CD4-positive, alpha-beta T cell treated with Interleukin-2 at 100 ng/mL for 4 hours (primary cell): Measurements from ENCODE around the gene ENTPD1.
"Not testable (repeated sequence)": the region's sequence is repeated elsewhere in the genome, so short reads cannot be mapped to it uniquely, and the experiment has no call there.

Experiments used
- DNase-seq: peaks from one replicate; pipeline ENCODE4 v3.0.0-alpha.2; 2020; ENCODE audit warnings: low spot score

ENTPD1 gene

DNA sequence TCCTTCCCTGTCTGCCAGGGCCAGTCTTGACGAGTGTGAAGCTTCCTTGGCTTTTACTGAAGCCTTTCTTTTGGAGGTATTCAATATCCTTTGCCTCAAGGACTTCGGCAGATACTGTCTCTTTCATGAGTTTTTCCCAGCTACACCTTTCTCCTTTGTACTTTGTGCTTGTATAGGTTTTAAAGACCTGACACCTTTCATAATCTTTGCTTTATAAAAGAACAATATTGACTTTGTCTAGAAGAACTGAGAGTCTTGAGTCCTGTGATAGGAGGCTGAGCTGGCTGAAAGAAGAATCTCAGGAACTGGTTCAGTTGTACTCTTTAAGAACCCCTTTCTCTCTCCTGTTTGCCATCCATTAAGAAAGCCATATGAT, 110.5 kb downstream of the ENTPD1 start:
- DNase-seq: no peak

DNA sequence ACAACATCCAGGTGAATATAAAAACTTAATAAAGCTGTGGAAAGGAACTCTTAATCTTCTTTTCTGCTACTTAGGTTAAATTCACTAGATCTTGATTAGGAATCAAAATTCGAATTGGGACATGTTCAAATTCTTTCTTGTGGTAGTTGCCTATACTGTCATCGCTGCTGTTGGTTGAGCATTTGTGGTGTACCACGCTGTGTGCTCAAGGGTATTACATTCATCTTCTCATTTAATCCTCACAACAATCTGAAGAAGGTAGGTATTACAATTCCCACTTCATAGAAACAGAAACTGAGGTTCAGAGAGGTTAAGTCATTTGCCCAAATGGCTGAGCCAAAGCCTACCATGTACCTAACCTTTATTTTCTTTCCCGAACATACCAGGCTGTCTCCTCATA, 111.9 kb downstream of the ENTPD1 start:
- no peak for DNase-seq

DNA sequence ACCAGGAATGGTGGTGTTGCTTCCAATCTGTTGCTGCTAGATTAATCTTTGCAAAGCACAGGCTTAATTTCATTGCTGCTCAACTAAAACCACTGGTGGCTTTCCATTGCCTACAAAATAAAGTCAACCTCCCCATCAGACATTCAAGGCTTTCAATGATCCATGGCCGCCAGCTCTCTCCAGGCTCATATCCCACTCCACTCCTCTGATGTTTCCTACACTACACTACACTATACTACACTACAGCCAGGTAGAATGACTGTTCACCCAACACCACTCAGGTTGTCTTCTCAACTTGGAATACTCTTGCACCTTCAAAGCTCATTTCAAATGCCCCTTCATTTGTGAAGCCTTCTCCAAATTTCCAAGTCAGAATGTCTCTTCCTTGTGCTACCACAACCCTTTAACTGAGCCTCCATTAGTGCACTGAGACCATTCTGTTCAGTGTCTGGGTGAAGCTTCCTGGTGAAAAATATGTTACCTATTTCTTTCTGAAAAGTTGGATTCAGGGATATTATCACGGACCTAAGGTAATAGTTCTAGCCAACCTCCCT, 116.3 kb downstream of the ENTPD1 start:
- no peak for DNase-seq

DNA sequence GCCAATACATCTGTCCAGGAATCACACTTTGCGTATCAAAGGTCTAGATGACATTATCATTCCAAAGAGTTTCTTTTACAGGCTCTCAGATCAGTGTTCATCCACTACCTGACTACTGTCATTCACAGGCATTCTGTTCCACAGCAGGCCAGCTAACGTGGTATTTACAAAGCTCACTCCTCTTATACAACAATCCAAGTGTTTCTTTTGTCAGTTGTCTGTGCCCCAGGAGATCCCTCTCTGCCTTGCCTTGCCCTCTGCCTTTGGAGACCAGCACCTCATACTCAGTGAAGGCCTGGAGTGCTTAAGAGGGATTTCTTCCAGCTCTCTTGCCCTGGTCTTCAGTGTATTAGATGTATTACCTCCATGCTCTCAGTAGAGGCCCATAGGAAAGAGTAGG, 117.2 kb downstream of the ENTPD1 start:
- DNase-seq: no peak

DNA sequence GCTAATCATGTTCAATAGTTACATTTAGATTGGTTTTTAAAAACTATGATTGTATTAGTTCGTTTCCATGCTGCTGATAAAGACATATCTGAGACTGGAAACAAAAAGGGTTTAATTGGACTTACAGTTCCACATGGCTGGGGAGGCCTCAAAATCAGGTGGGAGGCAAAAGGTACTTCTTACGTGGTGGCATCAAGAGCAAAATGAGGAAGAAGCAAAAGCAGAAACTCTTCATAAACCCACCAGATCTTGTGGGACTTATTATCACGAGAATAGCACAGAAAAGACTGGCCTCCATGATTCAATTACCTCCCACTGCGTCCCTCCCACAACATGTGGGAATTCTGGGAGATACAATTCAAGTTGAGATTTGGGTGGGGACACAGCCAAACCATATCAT, 117.7 kb downstream of the ENTPD1 start:
- no peak for DNase-seq

DNA sequence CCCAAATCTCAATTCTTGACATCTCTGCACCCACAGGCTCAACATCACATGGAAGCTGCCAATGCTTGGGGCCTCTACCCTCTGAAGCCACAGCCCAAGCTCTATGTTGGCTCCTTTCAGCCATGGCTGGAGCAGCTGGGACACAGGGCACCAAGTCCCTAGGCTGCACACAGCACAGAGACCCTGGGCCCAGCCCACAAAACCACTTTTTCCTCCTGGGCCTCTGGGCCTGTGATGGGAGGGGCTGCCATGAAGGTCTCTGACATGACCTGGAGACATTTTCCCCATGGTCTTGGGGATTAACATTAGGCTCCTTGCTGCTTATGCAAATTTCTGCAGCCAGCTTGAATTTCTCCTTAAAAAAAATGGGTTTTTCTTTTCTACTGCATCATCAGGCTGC, 118.8 kb downstream of the ENTPD1 start:
- not testable (repeated sequence) for DNase-seq

DNA sequence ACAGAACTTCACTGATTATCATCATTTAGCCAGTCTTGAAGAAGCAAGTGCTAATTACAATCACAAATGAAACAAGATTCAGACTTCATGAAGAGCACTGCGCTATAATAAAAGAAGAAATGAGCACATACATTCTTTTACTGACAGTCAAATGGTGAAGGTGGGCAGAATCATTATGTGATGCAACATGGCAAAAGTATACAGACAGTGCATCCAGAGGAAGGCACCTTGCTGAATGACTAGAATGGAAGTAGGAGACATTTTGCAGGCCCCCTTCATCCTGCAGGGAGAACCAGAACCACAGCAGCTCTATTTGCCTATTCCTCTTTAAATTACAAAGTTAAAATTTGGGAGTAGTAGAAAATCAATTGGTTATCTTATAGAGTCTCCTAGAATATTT, 120.8 kb downstream of the ENTPD1 start:
- DNase-seq: no peak

DNA sequence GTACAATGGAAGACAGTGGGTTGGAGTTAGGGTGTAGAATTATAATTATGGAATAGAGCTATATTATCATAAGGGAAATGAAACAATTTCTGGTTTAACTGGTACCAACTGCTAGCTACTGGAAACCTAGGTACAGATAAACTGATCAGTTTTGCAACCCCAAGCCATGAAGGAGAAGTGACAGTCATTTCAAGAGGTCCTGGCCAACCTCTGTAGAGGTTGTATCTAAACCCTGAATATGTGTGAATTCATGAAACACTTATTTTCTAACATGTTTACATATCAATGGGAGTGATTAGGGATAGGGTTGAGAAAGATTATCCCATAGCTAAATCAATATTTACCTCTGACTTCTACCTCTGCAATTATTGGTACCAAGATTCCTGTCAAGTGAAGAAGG, 121.9 kb downstream of the ENTPD1 start:
- DNase-seq: no peak

DNA sequence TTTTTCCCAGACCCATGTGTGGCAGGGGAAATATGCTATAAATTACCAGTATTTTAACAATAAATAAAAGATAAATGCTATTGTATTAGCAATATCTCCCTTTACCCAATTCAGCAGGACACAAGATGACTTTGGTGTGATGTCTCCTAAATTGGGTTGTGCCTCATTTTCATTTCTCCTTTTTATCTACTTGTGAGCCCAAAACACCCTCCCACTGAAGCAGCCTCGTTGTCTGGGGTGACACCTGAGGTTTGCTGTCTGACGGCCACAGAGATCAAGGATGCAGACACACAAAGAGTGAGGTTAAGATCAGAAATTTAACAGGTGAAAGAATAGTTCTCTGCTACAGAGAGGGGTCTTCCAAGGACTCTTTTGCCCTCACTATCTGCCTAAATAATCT, 124.7 kb downstream of the ENTPD1 start:
- DNase-seq: no peak

DNA sequence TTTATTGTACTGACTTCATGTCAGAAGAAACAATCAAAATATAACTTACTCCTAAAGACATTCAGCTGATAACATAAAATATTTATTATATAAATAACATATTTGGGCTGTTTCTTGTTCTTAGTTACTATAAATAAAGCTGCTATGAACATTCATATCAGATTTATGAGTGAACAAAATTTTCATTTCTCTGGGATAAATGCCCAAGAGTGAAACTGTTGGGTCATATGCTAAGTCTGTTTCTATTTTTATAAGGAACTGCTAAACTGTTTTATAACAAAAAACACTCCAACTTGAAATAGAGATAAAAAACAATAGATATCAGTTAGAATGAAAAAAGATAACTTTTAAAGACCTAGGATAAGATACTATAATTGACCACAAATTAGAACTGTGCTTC, 125.4 kb downstream of the ENTPD1 start:
- DNase-seq: no peak

DNA sequence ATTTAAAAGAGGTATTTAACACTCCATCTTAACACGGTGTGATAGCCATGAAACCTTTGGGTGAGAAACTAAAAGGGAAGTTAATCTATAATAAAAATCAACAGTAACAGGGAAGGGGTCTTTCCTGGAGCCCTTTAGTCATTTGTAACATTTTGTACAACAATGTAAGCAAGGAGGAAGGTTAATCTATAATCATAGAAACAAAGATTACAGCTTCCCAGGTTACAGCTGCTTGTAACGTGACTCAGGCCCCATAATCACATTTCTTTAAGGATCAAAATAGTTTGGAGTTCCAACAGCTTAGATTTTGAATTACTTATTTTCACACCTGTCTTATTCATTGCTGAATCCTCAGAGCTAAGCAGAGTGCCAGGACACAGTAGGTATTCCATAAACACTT, 133.9 kb downstream of the ENTPD1 start:
- no peak for DNase-seq

DNA sequence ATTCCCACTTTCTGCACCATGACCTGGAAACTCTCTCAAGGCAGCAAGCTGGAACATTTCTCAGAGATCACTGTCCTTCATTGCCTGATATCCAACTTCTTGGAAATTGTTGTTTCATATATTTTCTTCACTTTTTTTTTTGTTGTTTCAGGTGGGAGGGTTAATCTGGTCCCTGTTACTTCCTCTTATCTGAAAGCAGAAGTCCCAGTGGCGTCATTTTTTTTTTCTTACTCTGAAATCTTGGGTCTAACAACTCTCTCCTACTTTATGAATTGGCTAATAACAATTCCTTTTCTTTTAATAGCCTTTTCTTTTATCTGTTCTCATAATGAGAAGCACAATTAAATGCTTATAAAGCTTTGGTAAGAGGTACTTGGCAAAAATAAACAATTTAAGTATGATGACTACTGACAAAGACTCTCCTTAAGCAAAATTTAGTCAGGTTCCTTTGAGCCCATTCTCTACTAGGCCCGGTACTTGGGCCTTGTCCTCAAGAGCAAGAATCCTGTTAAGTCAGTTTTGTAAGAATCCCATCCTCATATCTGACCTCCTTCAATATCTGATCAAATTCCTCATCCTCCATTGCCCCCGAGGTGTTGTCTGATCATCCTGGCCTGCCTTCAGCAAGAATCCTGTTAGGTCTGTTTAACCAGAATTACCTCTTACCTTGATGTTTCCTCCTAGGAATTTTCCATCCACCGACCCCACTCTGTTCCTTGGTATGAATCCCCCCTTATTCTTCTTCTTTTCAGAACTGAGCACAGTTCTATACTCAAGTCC, 140.3 kb downstream of the ENTPD1 start:
- no peak for DNase-seq

DNA sequence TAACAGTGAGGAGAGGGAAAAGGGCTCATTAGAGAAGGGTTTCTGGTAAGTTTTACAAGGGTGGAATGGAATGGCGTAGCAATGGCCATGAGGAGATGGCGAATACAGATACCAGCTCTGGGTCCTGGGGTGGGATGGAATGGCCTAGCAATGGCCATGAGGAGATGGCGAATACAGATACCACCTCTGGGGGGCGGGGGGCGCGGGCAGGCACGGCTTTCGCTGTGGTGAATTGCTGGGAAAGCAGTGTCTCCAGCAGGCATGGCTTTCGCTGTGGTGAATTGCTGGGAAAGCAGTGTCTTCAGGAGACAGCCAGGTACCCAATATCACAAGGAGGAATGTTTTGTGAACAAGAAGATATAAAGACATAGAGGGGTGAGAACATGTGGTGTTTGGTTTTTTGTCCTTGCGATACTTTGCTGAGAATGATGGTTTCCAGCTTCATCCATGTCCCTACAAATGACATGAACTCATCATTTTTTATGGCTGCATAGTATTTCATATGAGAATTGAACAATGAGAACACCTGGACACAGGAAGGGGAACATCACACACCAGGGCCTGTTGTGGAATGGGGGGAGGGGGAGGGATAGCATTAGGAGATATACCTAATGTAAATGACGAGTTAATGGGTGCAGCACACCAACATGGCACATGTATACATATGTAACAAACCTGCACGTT, 150.1 kb downstream of the ENTPD1 start:
- not testable (repeated sequence) for DNase-seq

DNA sequence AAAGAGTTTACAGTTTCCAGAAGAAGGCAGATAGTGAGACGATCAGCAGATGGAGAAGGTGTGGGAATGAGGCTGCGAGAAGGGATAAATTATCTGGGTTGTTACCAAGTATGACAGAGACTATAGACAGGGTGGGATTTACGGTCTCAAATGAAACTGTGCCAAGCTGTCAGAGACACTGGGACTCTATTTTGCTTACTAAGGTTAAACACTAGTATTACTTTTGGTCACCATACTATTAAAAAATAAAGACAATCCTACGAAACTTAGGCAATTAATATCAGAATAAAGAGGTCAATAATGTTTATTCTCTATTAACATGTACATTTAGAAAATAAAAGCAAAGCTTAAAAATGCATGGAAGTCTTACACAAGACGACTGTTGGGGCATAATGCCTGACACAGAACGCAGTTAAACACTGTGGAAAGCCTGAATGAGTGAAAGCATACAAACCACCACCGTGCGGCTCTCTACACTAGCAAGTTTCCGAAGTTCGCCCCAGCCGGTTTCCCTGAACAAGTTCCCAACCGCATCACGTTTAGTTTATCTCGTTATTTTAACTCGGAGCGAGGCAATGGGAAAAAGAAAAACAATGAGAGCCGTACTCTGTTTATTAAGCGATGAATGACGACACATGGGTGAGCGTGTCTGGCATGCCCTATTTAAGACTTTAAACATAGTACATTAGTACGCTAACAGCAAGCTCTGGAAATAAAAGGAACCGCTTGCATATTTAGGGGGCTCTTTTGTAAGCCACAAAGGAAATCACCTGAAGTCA, 150.9 kb downstream of the ENTPD1 start:
- peak; percentile 22 for DNase-seq

DNA sequence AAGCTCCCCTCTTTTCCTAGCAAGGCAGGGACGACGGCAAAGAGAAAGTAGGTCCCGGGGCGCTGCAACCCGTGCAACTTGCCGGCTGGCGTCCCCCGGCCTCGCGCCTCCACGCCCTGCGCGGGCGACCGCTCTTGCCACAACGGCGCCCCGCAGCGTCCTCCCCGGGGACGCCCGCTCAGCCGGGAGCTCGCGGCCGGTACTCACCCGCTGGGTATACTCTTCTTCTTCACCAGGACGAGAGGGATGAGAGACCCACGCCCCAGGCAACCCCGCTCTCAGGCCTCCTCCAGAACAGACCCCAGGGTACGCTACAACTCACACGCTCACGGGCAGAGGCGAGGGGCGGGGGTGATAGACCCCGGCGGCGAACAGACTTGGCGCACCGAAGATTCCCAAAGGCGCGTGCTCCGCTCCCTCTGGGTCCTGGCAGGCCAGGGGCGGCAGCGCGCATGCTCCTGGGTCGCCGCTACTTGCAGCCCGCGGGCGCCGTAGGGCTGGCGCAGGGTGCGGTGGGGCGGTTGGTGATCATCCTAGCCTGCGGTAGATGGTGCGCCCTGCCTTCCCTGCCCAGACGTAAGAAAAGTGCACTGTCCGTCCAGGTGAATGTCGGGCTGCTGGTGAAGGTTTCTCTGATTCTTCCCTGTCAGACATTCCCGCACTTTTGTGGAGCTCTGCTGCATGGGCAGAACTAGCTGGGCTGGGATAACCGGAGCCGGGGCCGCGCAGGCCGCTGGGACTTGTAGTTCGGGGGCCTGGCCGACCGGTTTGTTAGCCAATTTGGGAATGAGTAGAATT, 151.7 kb downstream of the ENTPD1 start, which contains the start of gene CC2D2B:
TSS of gene CC2D2B (plus strand) at position 520 of the 798 bp plus-strand sequence. CDS start 3,349 bp downstream, outside the sequence.
- DNase-seq: peak; percentile 52

DNA sequence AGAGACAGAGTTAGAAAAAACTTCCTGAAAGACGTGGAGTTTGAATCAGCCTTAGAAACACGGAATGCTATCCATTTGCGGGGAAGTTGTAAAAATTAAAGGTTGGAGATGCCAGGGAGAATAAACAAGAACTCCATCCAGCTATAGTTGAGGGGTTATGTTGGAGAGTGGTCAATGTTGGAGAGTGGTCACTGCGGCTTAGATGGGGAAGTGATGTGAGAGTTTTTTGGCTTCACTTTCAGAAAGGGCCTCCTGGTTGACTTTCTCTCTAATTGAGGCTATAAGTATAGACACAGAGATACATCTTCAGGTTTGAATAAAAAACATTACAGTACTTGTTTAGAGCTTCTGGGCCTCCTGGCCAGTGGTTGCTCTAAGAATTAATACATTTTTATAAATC, 152.5 kb downstream of the ENTPD1 start:
- DNase-seq: no peak

DNA sequence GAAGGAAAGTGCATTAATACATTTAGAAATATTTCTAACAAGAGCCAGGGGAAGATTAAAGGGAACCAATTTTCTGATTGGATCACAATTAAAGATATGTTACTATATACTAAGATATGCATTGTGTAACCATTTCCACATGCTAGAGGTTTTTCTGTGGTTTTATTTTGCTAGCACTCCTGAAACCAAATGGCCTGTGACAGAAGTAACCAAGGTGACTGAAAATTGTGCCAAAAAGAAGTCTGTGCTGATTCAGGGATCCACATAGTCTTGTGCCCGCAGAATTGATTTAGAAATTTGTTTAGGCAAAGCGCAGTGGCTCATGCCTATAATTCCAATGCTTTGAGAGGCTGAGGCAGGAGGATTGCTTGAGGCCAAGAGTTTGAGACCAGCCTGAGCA, 153.6 kb downstream of the ENTPD1 start:
- DNase-seq: no peak

DNA sequence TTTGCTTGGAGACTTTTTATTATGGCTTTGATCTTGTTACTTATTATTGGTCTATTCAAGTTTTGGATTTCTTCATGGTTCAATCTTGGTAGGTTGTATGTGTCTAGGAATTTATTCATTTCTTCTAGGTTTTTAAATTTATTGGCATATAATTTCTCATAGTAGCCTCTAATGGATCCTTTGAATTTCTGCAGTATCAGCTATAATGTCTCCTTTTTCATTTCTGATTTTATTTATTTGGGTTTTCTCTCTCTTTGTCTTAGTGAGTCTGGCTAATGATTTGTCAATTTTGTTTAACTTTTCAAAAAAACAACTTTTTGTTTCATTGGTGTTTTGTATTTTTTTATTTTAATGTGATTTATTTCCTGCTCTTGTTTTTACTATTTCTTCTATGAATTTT, 160.1 kb downstream of the ENTPD1 start:
- not testable (repeated sequence) for DNase-seq
